Measurements from ENCODE around the gene TNNT2.
A peak's percentile ranks its signal among the peaks of the same experiment; 100 is the strongest.

Gene TNNT2

GRCh38 chr1:201353186-201353940 is 24.1 kb downstream of the TNNT2 start:
- in situ Hi-C loops (cut with HindIII; ENCODE audit: low sequenced_read_pairs) = no loop called here
- DNase-seq (ENCODE audit: low read depth, low spot score) = no peak
- no peak for TF ChIP-seq CTCF (IDR thresholded peaks at IDR 0.05; ENCODE audit: low read depth, low read length)
- H3K4me3 ChIP-seq (ENCODE audit: low read depth, low read length) = no peak overlapping the region

- H3K4me3 ChIP-seq (ENCODE audit: low read depth, low read length) = no peak overlapping the region
- TF ChIP-seq CTCF (IDR thresholded peaks at IDR 0.05; ENCODE audit: low read depth, low read length) = no peak
- DNase-seq (ENCODE audit: low read depth, low spot score) = no peak
- in situ Hi-C loops (cut with HindIII; ENCODE audit: low sequenced_read_pairs) = no loop called here
Measured at GRCh38 chr1:201351617-201352016, 25.9 kb downstream of the TNNT2 start.

- no peak for DNase-seq (ENCODE audit: low read depth, low spot score)
- TF ChIP-seq CTCF (IDR thresholded peaks at IDR 0.05; ENCODE audit: low read depth, low read length) = no peak
- in situ Hi-C loops (cut with HindIII; ENCODE audit: low sequenced_read_pairs) = no loop called here
- H3K4me3 ChIP-seq (ENCODE audit: low read depth, low read length) = no peak overlapping the region
Measured at GRCh38 chr1:201350884-201351283, 26.6 kb downstream of the TNNT2 start.

GRCh38 chr1:201350361-201350725 is 27.1 kb downstream of the TNNT2 start:
- DNase-seq (ENCODE audit: low read depth, low spot score) = no peak
- H3K4me3 ChIP-seq (ENCODE audit: low read depth, low read length) = no peak overlapping the region
- in situ Hi-C loops (cut with HindIII; ENCODE audit: low sequenced_read_pairs) = no loop called here
- TF ChIP-seq CTCF (IDR thresholded peaks at IDR 0.05; ENCODE audit: low read depth, low read length) = no peak

GRCh38 chr1:201349092-201349491 is 28.4 kb downstream of the TNNT2 start:
- H3K4me3 ChIP-seq (ENCODE audit: low read depth, low read length) = no peak overlapping the region
- no peak for DNase-seq (ENCODE audit: low read depth, low spot score)
- in situ Hi-C loops (cut with HindIII; ENCODE audit: low sequenced_read_pairs) = no loop called here
- no peak for TF ChIP-seq CTCF (IDR thresholded peaks at IDR 0.05; ENCODE audit: low read depth, low read length)

- DNase-seq (ENCODE audit: low read depth, low spot score) = peak; percentile 45
- in situ Hi-C loops (cut with HindIII; ENCODE audit: low sequenced_read_pairs) = no loop called here
- peak; percentile 79 for TF ChIP-seq CTCF (IDR thresholded peaks at IDR 0.05; ENCODE audit: low read depth, low read length)
- H3K4me3 ChIP-seq (ENCODE audit: low read depth, low read length) = no peak overlapping the region
Measured at GRCh38 chr1:201348211-201348566, 29.3 kb downstream of the TNNT2 start.

All from astrocyte of the spinal cord (primary cell).